ENCODE measurements around the gene KAZN. TPM values are rescaled to one million over a fixed set of nuclear protein-coding genes. Genes with fewer than 3 reads are reported as not detected.

KAZN gene
- polyA plus RNA-seq, 2 of the 4 experiments (the other 2 are of a cell fraction), result 1.3 to 1.9 TPM

GRCh38 chr1:14955976-14956375, 357.5 kb downstream of the KAZN start:
- Histone ChIP-seq H3K4me1 (no peaks in the 10 kb centered on the region), H3K4me3 (no peak overlapping the region), H3K4me2 (no peak overlapping the region), H3K27ac (no peak overlapping the region), H3K9me3 (peaks cover 10% of the 10 kb centered on the region; the same call in 1 of the 3 replicates)
- ATAC-seq (no peak), DNase-seq (ENCODE audit: low read depth in 1 of 2, low spot score in 1 of 2) (no peak), FAIRE-seq (no peak)
- ChIA-PET CTCF (no interaction called here), POLR2A (no interaction called here)
- 65% methylated on average over 4 of the region's 4 CpGs for WGBS (ENCODE audit: missing lambda C conversion rate)
- TF ChIP-seq ATOH8 (CRISPR knock-in tag; IDR thresholded peaks at IDR 0.05; ENCODE audit: low read depth), result no peak
- no peak for TF ChIP-seq ZC3H11A (IDR thresholded peaks at IDR 0.05)
- no peak for TF ChIP-seq PBX3 (IDR thresholded peaks at IDR 0.05)
- TF ChIP-seq HOXB13 (CRISPR knock-in tag; IDR thresholded peaks at IDR 0.05; ENCODE audit: low read depth), result no peak
- TF ChIP-seq E2F6 (IDR thresholded peaks at IDR 0.05; ENCODE audit: borderline replicate concordance, low read depth), result no peak
- TF ChIP-seq KDM1A (IDR thresholded peaks at IDR 0.05; ENCODE audit: low read depth), result no peak
- TF ChIP-seq HOXB5 (CRISPR knock-in tag; IDR thresholded peaks at IDR 0.05), result no peak
- TF ChIP-seq BHLHE40 (IDR thresholded peaks at IDR 0.05; ENCODE audit: low read depth, low read length), result no peak
- TF ChIP-seq ZSCAN20 (CRISPR knock-in tag; IDR thresholded peaks at IDR 0.05), result no peak
- no peak for TF ChIP-seq MYC (IDR thresholded peaks at IDR 0.05; ENCODE audit: borderline replicate concordance, low read length)
- TF ChIP-seq RFX5 (IDR thresholded peaks at IDR 0.05), result no peak
- no peak for TF ChIP-seq EHF (CRISPR knock-in tag; IDR thresholded peaks at IDR 0.05)
- no peak for TF ChIP-seq NR3C1 (IDR thresholded peaks at IDR 0.05)

GRCh38 chr1:14956579-14957195, 358.2 kb downstream of the KAZN start:
- 98% methylated on average over 11 of the region's 11 CpGs for WGBS (ENCODE audit: missing lambda C conversion rate)
- H3K9me3 ChIP-seq, result peaks cover 10% of the 10 kb centered on the region; the same call in 1 of the 3 replicates
- TF ChIP-seq EHF (CRISPR knock-in tag; IDR thresholded peaks at IDR 0.05), result no peak
- no peak for TF ChIP-seq PBX3 (IDR thresholded peaks at IDR 0.05)
- no peak for TF ChIP-seq FOSL2 (IDR thresholded peaks at IDR 0.05)
- no peak for TF ChIP-seq FOSL2 (CRISPR knock-in tag; IDR thresholded peaks at IDR 0.05)
- TF ChIP-seq RNF2 (IDR thresholded peaks at IDR 0.05; ENCODE audit: borderline replicate concordance, low read depth), result no peak
- TF ChIP-seq KDM1A (IDR thresholded peaks at IDR 0.05; ENCODE audit: low read depth), result no peak
- TF ChIP-seq EHMT2 (IDR thresholded peaks at IDR 0.05; ENCODE audit: low read depth), result no peak
- TF ChIP-seq CHD2 (IDR thresholded peaks at IDR 0.05; ENCODE audit: low read length, partially characterized antibody), result no peak
- TF ChIP-seq HMGXB4 (CRISPR knock-in tag; IDR thresholded peaks at IDR 0.05; ENCODE audit: borderline replicate concordance), result no peak
- TF ChIP-seq NPAS2 (CRISPR knock-in tag; IDR thresholded peaks at IDR 0.05; ENCODE audit: borderline replicate concordance), result no peak
- no peak for TF ChIP-seq BCL3 (IDR thresholded peaks at IDR 0.05)
- TF ChIP-seq ATOH8 (CRISPR knock-in tag; IDR thresholded peaks at IDR 0.05; ENCODE audit: low read depth), result no peak
- TF ChIP-seq HOXB13 (CRISPR knock-in tag; IDR thresholded peaks at IDR 0.05; ENCODE audit: low read depth), result no peak
- no peak for TF ChIP-seq CHD4 (IDR thresholded peaks at IDR 0.05; ENCODE audit: borderline replicate concordance)
- TF ChIP-seq ESRRA (IDR thresholded peaks at IDR 0.05; ENCODE audit: borderline replicate concordance, low read length), result no peak
- no peak for TF ChIP-seq MYC (IDR thresholded peaks at IDR 0.05; ENCODE audit: borderline replicate concordance, low read length)
- no peak for TF ChIP-seq POLR2A (IDR thresholded peaks at IDR 0.05; ENCODE audit: low read length)
- no peak for FAIRE-seq
- ChIA-PET CTCF (interaction anchor here (0.6 kb wide), 1 partner anchor 749 kb away, joined by 3 read pairs; no protein-coding TSS in a partner anchor), POLR2A (no interaction called here)
- no peak overlapping the region for H3K27ac ChIP-seq
- no peak overlapping the region for H3K4me2 ChIP-seq
- H3K4me1 ChIP-seq, result no peaks in the 10 kb centered on the region
- no peak for DNase-seq (ENCODE audit: low read depth in 1 of 2, low spot score in 1 of 2)
- no peak for ATAC-seq
- H3K4me3 ChIP-seq, result no peak overlapping the region

All from A549 (cell line).